ENCODE measurements around the gene CAPN8. TPM values are rescaled to one million over a fixed set of nuclear protein-coding genes. Genes with fewer than 3 reads are reported as not detected.

The CAPN8 gene
- total RNA-seq, 2 donors from 2014 or later: 52.6 to 102 TPM

GRCh38 chr1:223695941-223696340 lies 30.4 kb upstream of the CAPN8 start:
- no peaks in the 10 kb centered on the region for H3K27me3 ChIP-seq
- no peak overlapping the region for H3K9ac ChIP-seq (ENCODE audit: low read depth in 2 of 2, low read length in 2 of 2)
- H3K9me3 ChIP-seq: no peaks in the 10 kb centered on the region
- H3K27ac ChIP-seq: no peak overlapping the region
- H3K4me3 ChIP-seq: no peak overlapping the region
- H3K4me1 ChIP-seq: no peaks in the 10 kb centered on the region
- intact Hi-C loops (cut with DNase I): loop anchor here (10.0 kb wide), 1 partner anchor 149 kb away; the partner anchor contains the start of gene TP53BP2
- no peaks in the 10 kb centered on the region for H3K36me3 ChIP-seq
- DNase-seq: no peak
- no peak for TF ChIP-seq CTCF (IDR thresholded peaks at IDR 0.05)

DNA sequence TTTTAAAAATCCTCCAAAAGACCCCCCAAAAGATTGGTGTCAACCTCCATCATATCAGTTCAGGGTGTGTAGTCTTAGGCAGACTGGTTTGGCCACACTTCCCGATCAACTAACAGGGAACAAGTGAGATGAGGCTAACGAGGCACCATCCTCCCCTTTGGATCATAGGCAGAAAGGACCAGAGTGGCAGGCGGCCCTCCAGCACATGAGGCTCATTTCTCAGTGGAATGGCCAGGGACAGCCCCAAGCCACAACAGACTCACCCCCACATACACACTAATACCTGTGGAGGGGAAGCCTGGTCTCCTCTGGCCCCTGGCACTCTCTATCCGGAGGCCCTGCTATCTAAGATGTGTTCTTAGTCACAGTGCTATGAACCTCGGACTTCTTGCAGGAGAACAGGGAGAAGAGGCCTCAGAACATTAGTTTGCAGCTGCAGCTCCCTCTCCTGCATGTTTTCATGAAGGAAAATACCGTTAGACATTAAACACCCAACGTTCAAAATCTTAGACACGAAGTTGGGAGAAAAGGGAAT lies 29.6 kb upstream of the CAPN8 start:
- TF ChIP-seq CTCF (IDR thresholded peaks at IDR 0.05): no peak
- Histone ChIP-seq H3K4me1 (no peaks in the 10 kb centered on the region), H3K36me3 (no peaks in the 10 kb centered on the region), H3K27ac (no peak overlapping the region), H3K4me3 (no peak overlapping the region), H3K9me3 (no peaks in the 10 kb centered on the region), H3K9ac (ENCODE audit: low read depth in 2 of 2, low read length in 2 of 2) (no peak overlapping the region), H3K27me3 (no peaks in the 10 kb centered on the region)
- intact Hi-C loops (cut with DNase I): loop anchor here (10.0 kb wide), 1 partner anchor 150 kb away; the partner anchor contains the start of gene TP53BP2
- no peak for DNase-seq

GRCh38 chr1:223691121-223691520 lies 25.6 kb upstream of the CAPN8 start:
- Histone ChIP-seq H3K4me3 (no peak overlapping the region), H3K27me3 (no peaks in the 10 kb centered on the region), H3K4me1 (no peaks in the 10 kb centered on the region), H3K9me3 (no peaks in the 10 kb centered on the region), H3K27ac (no peak overlapping the region), H3K36me3 (no peaks in the 10 kb centered on the region), H3K9ac (ENCODE audit: low read depth in 2 of 2, low read length in 2 of 2) (no peak overlapping the region)
- no peak for DNase-seq
- intact Hi-C loops (cut with DNase I): loop anchor here (10.0 kb wide), 1 partner anchor 154 kb away; the partner anchor contains the start of gene TP53BP2
- TF ChIP-seq CTCF (IDR thresholded peaks at IDR 0.05): no peak

GRCh38 chr1:223684488-223684792 lies 18.9 kb upstream of the CAPN8 start:
- Histone ChIP-seq H3K9ac (ENCODE audit: low read depth in 2 of 2, low read length in 2 of 2) (no peak overlapping the region), H3K4me1 (no peaks in the 10 kb centered on the region), H3K27ac (no peak overlapping the region), H3K4me3 (no peak overlapping the region), H3K36me3 (no peaks in the 10 kb centered on the region), H3K9me3 (no peaks in the 10 kb centered on the region), H3K27me3 (no peaks in the 10 kb centered on the region)
- DNase-seq: no peak
- TF ChIP-seq CTCF (IDR thresholded peaks at IDR 0.05): no peak
- intact Hi-C loops (cut with DNase I): loop anchor here (2.0 to 5.0 kb wide), 2 partner anchors 152 to 552 kb away; no protein-coding TSS in a partner anchor

DNA sequence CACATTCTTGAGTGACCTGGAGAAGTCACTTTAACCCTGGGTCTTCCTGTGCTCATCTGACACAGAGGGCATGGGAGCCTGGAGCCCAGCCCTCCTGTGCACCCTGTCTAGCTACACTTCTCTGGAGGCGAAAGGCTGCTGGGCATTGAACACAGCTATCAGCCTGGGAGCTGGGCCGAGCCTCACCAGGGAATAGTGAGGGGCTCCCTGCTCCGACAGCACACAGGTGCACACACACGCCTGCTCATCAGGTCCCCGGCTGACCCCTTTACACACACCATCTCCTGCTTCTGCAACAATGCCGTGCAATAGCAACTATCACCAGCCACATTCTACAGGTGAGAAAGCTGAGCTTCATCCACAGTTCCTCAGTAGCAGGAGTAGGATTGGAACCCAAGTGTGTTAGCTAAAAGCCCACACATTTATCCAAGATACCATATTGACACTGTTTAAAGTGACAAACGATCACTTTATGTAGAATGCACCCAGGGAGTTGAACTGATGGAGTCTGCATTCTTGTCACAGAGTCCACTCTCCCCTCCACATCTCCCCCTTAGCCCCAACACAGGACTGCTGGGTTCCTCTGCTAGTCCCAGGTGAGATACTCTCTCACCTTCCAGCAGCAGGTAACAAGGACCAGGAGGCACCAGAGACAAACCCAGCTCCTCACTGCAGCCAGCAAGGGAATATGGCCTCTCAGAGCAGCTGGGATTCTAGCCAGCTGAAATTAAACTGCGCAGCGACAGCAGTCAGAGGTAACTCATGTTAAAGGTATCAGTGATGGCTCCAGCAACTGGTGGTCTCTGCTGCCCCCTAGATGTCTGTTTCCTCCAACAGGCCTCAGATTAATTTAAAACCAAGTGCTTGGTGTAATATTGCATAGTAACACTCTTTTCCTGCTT lies 18.3 kb upstream of the CAPN8 start:
- Histone ChIP-seq H3K9ac (ENCODE audit: low read depth in 2 of 2, low read length in 2 of 2) (no peak overlapping the region), H3K9me3 (no peaks in the 10 kb centered on the region), H3K4me3 (no peak overlapping the region), H3K36me3 (no peaks in the 10 kb centered on the region), H3K27ac (no peak overlapping the region), H3K4me1 (no peaks in the 10 kb centered on the region), H3K27me3 (no peaks in the 10 kb centered on the region)
- peak; percentile 76 for DNase-seq
- peak; percentile 60 for TF ChIP-seq CTCF (IDR thresholded peaks at IDR 0.05)
- intact Hi-C loops (cut with DNase I): loop anchor here (2.0 to 5.0 kb wide), 2 partner anchors 152 to 551 kb away; no protein-coding TSS in a partner anchor
